HepG2 (cell line): ENCODE results near the gene TTBK2. TPM values are rescaled to one million over a fixed set of nuclear protein-coding genes. Genes with fewer than 3 reads are reported as not detected.

Source experiments
- ATAC-seq: fragments of 200-7000 bp; cut with Tn5 transposase; 3 replicates; pipeline ENCODE4 v1.9.1; 2020; ENCODE audit warnings: mild to moderate bottlenecking, moderate library complexity
- BruUV-seq: library from RNA; stranded (reverse); fragments of 400-500 nt; replicated peaks from 2 replicates; lab custom pipeline; 2021; lab: Mats Ljungman, UMichigan
- CTCF ChIA-PET: fragments of 300-600 bp; formaldehyde crosslinking; extraction: SDS; loops from one replicate; lab custom pipeline; 2021; ENCODE audit warnings: low total read pairs, inconsistent platforms, low intra/inter-chr PET ratio; lab: Yijun Ruan, JAX
- POLR2A ChIA-PET: fragments of 350-600 bp; sonication (Branson Sonifier 250); formaldehyde crosslinking; loops from one replicate; lab custom pipeline; 2020; ENCODE audit warnings: antibody characterized with exemption, inconsistent platforms; lab: Yijun Ruan, JAX
- DNase-seq: peaks from one replicate; pipeline ENCODE4 v3.0.0-alpha.2; 2015; ENCODE audit warnings: low spot score
- FAIRE-seq: peaks from 3 replicates; lab custom pipeline; 2011; peaks lifted over from hg19 to GRCh38; lab: Jason Lieb, UNC
- H2AFZ ChIP-seq: one replicate; pipeline ENCODE4 v1.6.1; 2011; ENCODE audit warnings: low read length, inconsistent platforms
- H3K27ac ChIP-seq: fragments of 300-600 bp; 3 replicates; pipeline ENCODE4 v1.8.0; 2011; ENCODE audit warnings: mixed run types, mild to moderate bottlenecking, mixed read lengths, low read length, inconsistent platforms; ENCODE audit not compliant: insufficient read depth; ENCODE audit errors: extremely low read length
- H3K27me3 ChIP-seq, 2 experiments: fragments of 200-600 bp in 1 of 2; 2 replicates in 1 of 2; 3 replicates in 1 of 2; pipeline versions ENCODE4 v1.6.0 to v1.8.0; 2011; ENCODE audit warnings: low read length in 2 of 2, mild to moderate bottlenecking in 2 of 2, moderate library complexity in 2 of 2, inconsistent platforms in 1 of 2; ENCODE audit not compliant: insufficient read depth in 2 of 2, control insufficient read depth in 1 of 2
- H3K36me3 ChIP-seq, 2 experiments: fragments of 200-600 bp in 1 of 2; replicated peaks in 1 of 2; 2 replicates in 1 of 2; 3 replicates in 1 of 2; pipeline versions ENCODE4 v1.5.1 to v1.8.0; 2011; ENCODE audit warnings: low read length in 2 of 2, inconsistent platforms in 1 of 2; ENCODE audit not compliant: insufficient read depth in 2 of 2, control insufficient read depth in 1 of 2
- H3K4me1 ChIP-seq: 2 replicates; pipeline ENCODE4 v1.5.1; 2012; ENCODE audit warnings: low read length, inconsistent platforms; ENCODE audit not compliant: insufficient read depth
- H3K4me2 ChIP-seq: 2 replicates; pipeline ENCODE4 v1.6.0; 2011; ENCODE audit warnings: low read depth, low read length, inconsistent platforms
- H3K4me3 ChIP-seq, 3 experiments: fragments of 200-600 bp in 1 of 3; sonication (generic), shearing (Covaris generic) in 1 of 3; replicated peaks in 1 of 3; 2 replicates each; pipeline ENCODE4 v1.5.1; 2011 to 2016; ENCODE audit warnings: low read length in 3 of 3, inconsistent platforms in 2 of 3, low read depth in 2 of 3, mild to moderate bottlenecking in 2 of 3, control low read depth in 1 of 3, mixed read lengths in 1 of 3; ENCODE audit not compliant: insufficient read depth in 1 of 3
- H3K79me2 ChIP-seq: one replicate; pipeline ENCODE4 v1.6.1; 2011; ENCODE audit warnings: low read length, inconsistent platforms; ENCODE audit not compliant: insufficient read depth
- H3K9ac ChIP-seq: 2 replicates; pipeline ENCODE4 v1.6.0; 2011; ENCODE audit warnings: mild to moderate bottlenecking, low read depth, low read length, inconsistent platforms; ENCODE audit not compliant: insufficient read depth
- H3K9me3 ChIP-seq: 2 replicates; pipeline ENCODE4 v1.5.1; 2012; ENCODE audit warnings: mild to moderate bottlenecking, low read length
- H4K20me1 ChIP-seq: 2 replicates; pipeline ENCODE4 v1.6.0; 2011; ENCODE audit warnings: inconsistent platforms, mild to moderate bottlenecking, low read length, moderate library complexity; ENCODE audit not compliant: insufficient read depth
- AGO2 ChIP-seq: fragments of 200-400 bp; formaldehyde crosslinking; optimal IDR thresholded peaks from 2 replicates; pipeline ENCODE3; 2017; ENCODE audit warnings: mild to moderate bottlenecking, low read depth, low read length, moderate library complexity
- CENPT ChIP-seq: sonication (generic); formaldehyde crosslinking; IDR thresholded peaks from 2 replicates; pipeline ENCODE4 v1.8.0; 2022; ENCODE audit warnings: low read depth, mild to moderate bottlenecking, moderate library complexity, missing genetic modification reagents
- FOXA3 ChIP-seq: IDR thresholded peaks from 2 replicates; pipeline ENCODE4 v1.6.1; 2016; ENCODE audit warnings: missing genetic modification reagents, missing compliant biosample characterization
- KAT8 ChIP-seq: IDR thresholded peaks from 2 replicates; pipeline ENCODE4 v1.6.1; 2016; ENCODE audit warnings: missing genetic modification reagents, missing compliant biosample characterization
- LRRFIP1 ChIP-seq: sonication (generic); formaldehyde crosslinking; conservative IDR thresholded peaks from 2 replicates; pipeline ENCODE4 v1.4.0; 2020; ENCODE audit warnings: missing genetic modification reagents
- PCBP1 ChIP-seq: fragments of 200-400 bp; formaldehyde crosslinking; IDR thresholded peaks from 2 replicates; pipeline ENCODE4 v1.6.1; 2017; ENCODE audit warnings: mild to moderate bottlenecking, low read depth, low read length, borderline replicate concordance
- RBFOX2 ChIP-seq: fragments of 200-400 bp; formaldehyde crosslinking; IDR thresholded peaks from 2 replicates; pipeline ENCODE4 v1.6.1; 2017; ENCODE audit warnings: low read depth, mild to moderate bottlenecking, low read length
- SCMH1 ChIP-seq: sonication (generic); formaldehyde crosslinking; IDR thresholded peaks from 2 replicates; pipeline ENCODE4 v1.9.0; 2021; ENCODE audit warnings: missing genetic modification reagents, mild to moderate bottlenecking, borderline replicate concordance
- SOX6 ChIP-seq, 2 experiments: fragments of 450-650 bp in 1 of 2; sonication (generic) in 1 of 2; formaldehyde crosslinking in 1 of 2; IDR thresholded peaks; 2 replicates each; pipeline versions ENCODE4 v1.4.0 to v1.6.1; 2017 to 2020; ENCODE audit warnings: antibody characterized with exemption in 1 of 2, mild to moderate bottlenecking in 1 of 2, missing genetic modification reagents in 1 of 2
- THYN1 ChIP-seq: sonication (generic); formaldehyde crosslinking; IDR thresholded peaks from 2 replicates; pipeline ENCODE4 v1.8.1; 2023; ENCODE audit warnings: low read depth, mild to moderate bottlenecking, moderate library complexity, missing genetic modification reagents, borderline replicate concordance
- ZNF782 ChIP-seq: sonication (generic); formaldehyde crosslinking; IDR thresholded peaks from 2 replicates; pipeline ENCODE4 v1.4.0; 2020; ENCODE audit warnings: missing genetic modification reagents, mild to moderate bottlenecking, borderline replicate concordance
- ZNF792 ChIP-seq: IDR thresholded peaks from 2 replicates; pipeline ENCODE4 v1.6.1; 2016
- WGBS: methylation state at CpG from one replicate; pipeline ENCODE4 v1.1.6; 2017; ENCODE audit warnings: low lambda C conversion rate; 5-methylcytosine and 5-hydroxymethylcytosine counted together
- in situ Hi-C: cut with HindIII; loops from 2 replicates; pipeline ENCODE4 v1.10.0; 2017; ENCODE audit warnings: low pct_unique_long_range_greater_than_20kb; ENCODE audit not compliant: extremely low pct_ligation_motif_present
- intact Hi-C: fragments of 100-400 bp; cut with micrococcal nuclease; formaldehyde crosslinking; loops from one replicate; pipeline ENCODE4 v1.10.0; 2022; ENCODE audit not compliant: unreplicated experiment
- polyA plus RNA-seq, 8 experiments: library from polyadenylated mRNA; depleted of rRNA in 3 of 8; stranded (reverse) in 7 of 8; unstranded in 1 of 8; fragments of >200 nt; fragmentation: Illumina TruSeq in 4 of 8; extraction: Trizol in 4 of 8; gene quantifications; 2 replicates each; pipeline versions ENCODE4 v1.2.1 to v1.2.3, GENCODE V29; 2011 to 2016; ENCODE audit warnings: low read depth in 4 of 8, missing spikeins in 1 of 8, mixed read lengths in 1 of 8; ENCODE audit not compliant: insufficient read depth in 1 of 8
- total RNA-seq, 5 experiments: library from RNA; depleted of rRNA; stranded (reverse); fragments of >200 nt; fragmentation: Illumina TruSeq; extraction: Trizol; gene quantifications; 2 replicates each; pipeline ENCODE4 v1.2.3, GENCODE V29; 2016; ENCODE audit warnings: low read depth in 1 of 5
- TF ChIP-seq, protein P1 (sequence below): sonication (generic); formaldehyde crosslinking; IDR thresholded peaks from 2 replicates; pipeline ENCODE4 v1.4.0; 2020; ENCODE audit warnings: missing genetic modification reagents, mild to moderate bottlenecking, borderline replicate concordance

Gene TTBK2
- total and polyA plus RNA-seq, 2 of the 13 experiments (the other 11 are each of a cell fraction or from before 2014, with no cell fraction given), result 5.1 to 7.4 TPM

DNA sequence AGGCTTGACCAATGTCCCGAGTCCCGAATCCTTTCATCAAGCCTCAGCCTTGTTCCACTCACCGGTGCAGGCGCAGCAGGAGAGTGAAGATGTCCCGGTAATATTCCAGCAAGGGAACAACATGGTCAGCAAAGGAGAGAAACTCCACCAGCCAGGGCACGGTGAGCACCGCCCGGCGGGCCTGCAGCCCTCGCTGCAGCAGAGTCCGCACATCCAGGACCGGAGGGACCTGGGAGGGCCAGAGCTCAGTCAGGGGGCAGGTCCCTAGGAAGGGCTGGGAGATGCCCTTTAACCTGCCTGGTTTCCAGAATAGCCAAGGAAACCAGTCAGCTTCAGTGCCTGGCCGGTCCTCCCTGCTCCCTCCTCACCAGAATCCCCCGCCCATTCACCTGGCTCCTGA lies 190.0 kb downstream of the TTBK2 start:
- intact Hi-C loops, result no loop called here
- peaks cover 15% of the 10 kb centered on the region for H3K4me1 ChIP-seq
- ChIA-PET POLR2A (no interaction called here), CTCF (no interaction called here)
- ATAC-seq, result no peak
- H3K4me2 ChIP-seq, result no peak overlapping the region
- TF ChIP-seq LRRFIP1 (CRISPR knock-in tag), result no peak
- 0 out of 2 replicates have a peak, but pooled peaks have one; percentile 21 for TF ChIP-seq RBFOX2
- TF ChIP-seq AGO2, result peak; percentile 39
- DNase-seq, result no peak
- no peaks in the 10 kb centered on the region for H3K9me3 ChIP-seq
- no TSS peak for BruUV-seq
- H4K20me1 ChIP-seq, result no peaks in the 10 kb centered on the region
- peaks cover 6% of the 10 kb centered on the region for H3K79me2 ChIP-seq
- no peak overlapping the region for H3K9ac ChIP-seq
- no peak overlapping the region for H2AFZ ChIP-seq
- WGBS, result 97% methylated on average over 11 of the region's 14 CpGs
- FAIRE-seq, result no peak
- peaks cover 44 to 91% of the 10 kb centered on the region in 2 experiments for H3K36me3 ChIP-seq
- H3K27ac ChIP-seq, result no peak overlapping the region
- in situ Hi-C loops, result no loop called here
- H3K27me3 ChIP-seq, result no peaks in the 10 kb centered on the region
- no peak overlapping the region for H3K4me3 ChIP-seq

DNA sequence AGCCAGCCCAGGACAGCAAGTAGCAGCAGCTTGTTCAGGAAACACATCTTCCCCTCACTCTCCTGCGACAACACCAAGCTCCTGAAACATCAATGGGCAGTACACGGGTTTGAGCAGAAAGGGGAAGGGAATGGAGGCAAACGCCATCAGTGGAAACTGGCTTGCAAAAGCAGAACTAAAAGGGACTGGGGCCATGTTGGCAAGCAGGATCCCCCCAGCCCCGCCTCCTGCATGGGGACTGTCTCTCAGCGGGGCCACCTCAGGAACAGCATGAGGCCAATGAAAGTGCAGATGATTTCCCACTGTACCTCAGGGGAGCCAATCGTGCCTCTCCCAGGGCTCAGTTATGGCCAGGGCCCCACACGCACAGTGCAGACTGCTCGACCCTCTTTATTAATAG lies 190.4 kb downstream of the TTBK2 start:
- Histone ChIP-seq H3K4me2 (no peak overlapping the region), H3K27me3 (no peaks in the 10 kb centered on the region), H3K9me3 (no peaks in the 10 kb centered on the region), H4K20me1 (no peaks in the 10 kb centered on the region), H3K9ac (no peak overlapping the region), H3K79me2 (peaks cover 3% of the 10 kb centered on the region), H3K36me3 (peaks cover 47 to 91% of the 10 kb centered on the region in 2 experiments), H2AFZ (no peak overlapping the region), H3K27ac (no peak overlapping the region), H3K4me1 (peaks cover 11% of the 10 kb centered on the region), H3K4me3 (no peak overlapping the region)
- in situ Hi-C loops, result no loop called here
- 96% methylated on average over 8 of the region's 8 CpGs for WGBS
- no peak; the same call in 2 of the 3 replicates for ATAC-seq
- FAIRE-seq, result no peak
- ChIA-PET POLR2A (no interaction called here), CTCF (no interaction called here)
- DNase-seq, result no peak
- intact Hi-C loops, result no loop called here
- no TSS peak for BruUV-seq
- no peak for TF ChIP-seq KAT8 (CRISPR knock-in tag)
- no peak for TF ChIP-seq PCBP1
- no peak for TF ChIP-seq ZNF792 (CRISPR knock-in tag)
- TF ChIP-seq FOXA3, result no peak
- no peak for TF ChIP-seq THYN1
- no peak for TF ChIP-seq CENPT (CRISPR knock-in tag)
- TF ChIP-seq, protein P1, sequence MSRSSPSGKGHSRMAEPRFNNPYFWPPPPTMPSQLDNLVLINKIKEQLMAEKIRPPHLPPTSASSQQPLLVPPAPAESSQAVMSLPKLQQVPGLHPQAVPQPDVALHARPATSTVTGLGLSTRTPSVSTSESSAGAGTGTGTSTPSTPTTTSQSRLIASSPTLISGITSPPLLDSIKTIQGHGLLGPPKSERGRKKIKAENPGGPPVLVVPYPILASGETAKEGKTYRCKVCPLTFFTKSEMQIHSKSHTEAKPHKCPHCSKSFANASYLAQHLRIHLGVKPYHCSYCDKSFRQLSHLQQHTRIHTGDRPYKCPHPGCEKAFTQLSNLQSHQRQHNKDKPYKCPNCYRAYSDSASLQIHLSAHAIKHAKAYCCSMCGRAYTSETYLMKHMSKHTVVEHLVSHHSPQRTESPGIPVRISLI (CRISPR knock-in tag), result no peak
- TF ChIP-seq ZNF782 (CRISPR knock-in tag), result no peak
- TF ChIP-seq SOX6 (IDR thresholded peaks at IDR 0.05), result no peak
- no peak for TF ChIP-seq SOX6 (CRISPR knock-in tag; IDR thresholded peaks at IDR 0.05)
- no peak for TF ChIP-seq SCMH1 (CRISPR knock-in tag)
